HG02588 (cell line): ENCODE data around the gene TMEM86A.
A peak's percentile ranks its signal among the peaks of the same experiment; 100 is the strongest.

ENCODE experiments used
- ATAC-seq: cut with Tn5 transposase; IDR thresholded peaks from one replicate; pipeline ENCODE4 v1.9.1; 2021; ENCODE audit warnings: mild to moderate bottlenecking, moderate library complexity; ENCODE audit not compliant: unreplicated experiment

Gene TMEM86A

GRCh38 chr11:18722293-18722637, 23.7 kb downstream of the TMEM86A start:
- peak; percentile 5 for ATAC-seq

GRCh38 chr11:18723991-18724390, 25.4 kb downstream of the TMEM86A start:
- no peak for ATAC-seq

- ATAC-seq, result no peak
Measured at GRCh38 chr11:18726040-18726439, 27.5 kb downstream of the TMEM86A start, which contains the start of gene IGSF22. TSS of gene IGSF22 (minus strand) at chr11:18726188. CDS start at chr11:18724236, 1,952 bp downstream.

- no peak for ATAC-seq
Measured at GRCh38 chr11:18727479-18728236, 29.1 kb downstream of the TMEM86A start.

GRCh38 chr11:18728658-18729057, 30.1 kb downstream of the TMEM86A start:
- ATAC-seq, result no peak

- no peak for ATAC-seq
Measured at GRCh38 chr11:18729426-18729825, 30.8 kb downstream of the TMEM86A start.

- no peak for ATAC-seq
Measured at GRCh38 chr11:18730020-18730419, 31.4 kb downstream of the TMEM86A start.

- ATAC-seq, result peak; percentile 26
Measured at GRCh38 chr11:18731441-18731840, 32.9 kb downstream of the TMEM86A start.

GRCh38 chr11:18731949-18732821, 33.6 kb downstream of the TMEM86A start:
- ATAC-seq, result peak; percentile 46

- no peak for ATAC-seq
Measured at GRCh38 chr11:18733202-18733601, 34.6 kb downstream of the TMEM86A start.

GRCh38 chr11:18736590-18737148, 38.1 kb downstream of the TMEM86A start:
- no peak for ATAC-seq

GRCh38 chr11:18737642-18738041, 39.1 kb downstream of the TMEM86A start:
- no peak for ATAC-seq

- no peak for ATAC-seq
Measured at GRCh38 chr11:18739685-18740084, 41.1 kb downstream of the TMEM86A start.

- ATAC-seq, result no peak
Measured at GRCh38 chr11:18741783-18742182, 43.2 kb downstream of the TMEM86A start.

- no peak for ATAC-seq
Measured at GRCh38 chr11:18743365-18743764, 44.8 kb downstream of the TMEM86A start.

GRCh38 chr11:18743900-18744514, 45.4 kb downstream of the TMEM86A start:
- no peak for ATAC-seq

GRCh38 chr11:18745251-18745650, 46.7 kb downstream of the TMEM86A start:
- ATAC-seq, result no peak

- no peak for ATAC-seq
Measured at GRCh38 chr11:18748766-18749365, 50.3 kb downstream of the TMEM86A start.

- no peak for ATAC-seq
Measured at GRCh38 chr11:18749681-18750319, 51.2 kb downstream of the TMEM86A start.

- ATAC-seq, result no peak
Measured at GRCh38 chr11:18750944-18751343, 52.4 kb downstream of the TMEM86A start.
